Activated T-cell treated with anti-CD3 and anti-CD28 coated beads, Interleukin-2, amount 50 U/mL, for 48 hours (primary cell): ENCODE measurements around the gene SAMD4B.
A peak's percentile ranks its signal among the peaks of the same experiment; 100 is the strongest.
"Not testable (repeated sequence)": the region's sequence is repeated elsewhere in the genome, so short reads cannot be mapped to it uniquely, and the experiment has no call there.

Experiments used
- DNase-seq, 2 experiments: peaks; one replicate each; pipeline ENCODE4 v3.0.0-alpha.2; 2020

Gene SAMD4B

DNA sequence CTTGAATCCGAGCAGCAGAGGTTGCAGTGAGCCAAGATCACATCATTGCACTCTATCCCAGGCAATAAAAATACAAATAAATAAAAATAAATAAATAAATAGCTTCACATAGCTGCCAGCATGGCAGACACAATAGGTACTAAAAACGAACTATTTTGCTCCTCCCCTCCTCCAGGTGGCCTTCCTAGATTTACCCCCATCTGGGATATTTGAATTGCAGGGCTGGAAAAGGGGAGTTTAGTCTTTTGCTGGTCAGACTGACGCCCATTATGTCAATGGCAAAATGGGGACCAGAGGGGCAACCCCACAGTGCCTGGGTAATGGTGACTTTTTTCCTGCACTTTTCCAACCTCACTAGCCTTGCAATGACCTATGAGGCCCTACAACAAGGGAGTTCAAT lies 5.7 kb upstream of the SAMD4B start:
- DNase-seq = no peak

DNA sequence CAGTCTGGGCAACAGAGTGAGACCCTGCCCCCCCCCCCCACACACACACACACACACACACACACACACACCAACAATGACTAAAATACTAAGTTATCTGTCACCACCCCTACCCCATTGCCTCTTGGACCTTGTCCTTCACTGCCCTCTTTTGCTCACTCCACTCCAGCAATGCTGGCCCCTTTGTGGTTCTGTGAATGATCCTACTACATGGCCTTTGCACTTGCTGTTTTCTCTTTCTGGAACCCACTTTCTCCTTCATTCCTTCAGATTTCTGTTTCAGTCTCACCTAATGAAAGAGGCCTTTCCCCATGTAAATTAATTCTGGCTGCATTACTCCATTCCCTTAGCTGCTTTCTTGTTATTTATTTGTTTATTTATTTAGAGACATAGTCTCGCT lies 2.5 kb upstream of the SAMD4B start:
- no peak for DNase-seq

DNA sequence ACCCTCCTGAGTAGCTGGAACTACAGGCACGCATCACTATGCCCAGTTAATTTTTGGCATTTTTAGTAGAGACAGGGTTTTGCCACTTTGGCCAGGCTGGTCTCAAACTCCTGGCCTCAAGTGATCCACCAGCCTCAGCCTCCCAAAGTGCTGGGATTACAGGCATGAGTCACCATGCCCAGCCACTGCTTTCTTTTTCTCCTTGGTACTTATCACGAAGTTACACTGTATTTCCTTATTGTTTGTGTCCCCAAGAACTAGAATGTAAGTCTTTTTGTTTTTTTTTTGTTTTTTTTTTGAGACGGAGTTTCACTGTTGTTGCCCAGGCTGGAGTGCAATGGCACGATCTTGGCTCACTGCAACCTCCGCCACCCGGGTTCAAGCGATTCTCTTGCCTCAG lies 2.1 kb upstream of the SAMD4B start:
- DNase-seq = not testable (repeated sequence)

DNA sequence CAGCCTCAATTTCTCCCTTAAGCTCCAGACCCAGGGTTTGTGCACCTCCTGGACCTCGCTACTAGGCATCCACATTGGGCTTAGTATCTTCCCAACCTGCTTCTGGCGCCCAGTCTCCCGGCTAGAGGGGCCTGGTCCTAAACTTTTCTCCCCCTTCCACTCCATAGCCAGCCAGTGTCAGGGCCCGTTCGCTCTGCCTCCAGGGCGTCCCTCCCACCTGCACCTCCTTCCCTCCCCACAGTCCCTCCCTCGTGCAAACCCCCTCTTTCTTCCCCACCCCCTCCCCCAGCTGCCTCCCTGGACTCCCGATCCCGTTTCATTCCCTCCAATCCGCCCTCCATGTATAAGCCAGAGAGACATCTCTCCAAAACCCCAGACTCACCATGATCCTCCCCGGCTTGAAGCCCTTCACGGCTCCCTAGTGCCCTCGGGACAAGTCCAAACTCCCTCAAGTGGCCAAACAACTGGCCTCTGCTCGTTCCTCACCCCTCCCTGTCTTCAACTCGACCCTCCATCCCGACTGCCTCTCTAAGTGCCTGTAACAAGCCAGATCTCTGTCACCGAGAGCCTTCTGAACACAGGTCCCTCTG lies 997 bp upstream of the SAMD4B start:
- no peak for DNase-seq

DNA sequence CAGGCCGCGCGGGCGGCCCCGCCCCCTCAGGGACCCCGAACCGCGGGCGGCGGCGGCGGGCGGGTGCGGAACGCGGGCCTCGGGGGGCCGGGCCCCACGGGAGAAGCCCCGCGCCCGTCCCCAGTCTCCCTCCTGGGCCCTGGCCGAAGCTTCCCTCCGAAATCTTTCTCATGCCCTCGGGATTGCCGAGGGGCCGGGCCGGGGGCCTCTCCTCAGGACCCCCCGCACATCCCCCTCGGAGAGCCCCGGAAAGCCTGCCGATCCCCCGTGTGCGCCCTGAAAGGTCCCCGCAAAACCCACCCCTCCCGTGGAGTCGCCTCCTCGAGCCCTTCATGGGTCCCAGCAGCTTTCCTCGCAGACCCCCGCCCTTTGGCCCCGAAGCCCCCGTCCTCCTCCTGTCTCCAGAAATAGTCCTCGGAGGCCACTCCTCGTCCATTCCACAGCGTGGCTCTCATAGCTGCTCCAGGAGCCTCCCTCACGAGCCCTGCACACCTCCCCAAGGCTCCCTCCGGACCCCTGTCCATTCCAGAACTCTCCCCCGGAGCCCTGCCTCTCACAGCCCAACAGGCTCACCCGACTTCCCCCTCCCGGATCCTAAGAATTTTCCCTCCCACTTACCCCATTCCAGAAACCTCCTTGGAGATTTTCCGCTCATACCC lies 555 bp downstream of the SAMD4B start:
- peak in 1 of 2 experiments; percentile 35 for DNase-seq

DNA sequence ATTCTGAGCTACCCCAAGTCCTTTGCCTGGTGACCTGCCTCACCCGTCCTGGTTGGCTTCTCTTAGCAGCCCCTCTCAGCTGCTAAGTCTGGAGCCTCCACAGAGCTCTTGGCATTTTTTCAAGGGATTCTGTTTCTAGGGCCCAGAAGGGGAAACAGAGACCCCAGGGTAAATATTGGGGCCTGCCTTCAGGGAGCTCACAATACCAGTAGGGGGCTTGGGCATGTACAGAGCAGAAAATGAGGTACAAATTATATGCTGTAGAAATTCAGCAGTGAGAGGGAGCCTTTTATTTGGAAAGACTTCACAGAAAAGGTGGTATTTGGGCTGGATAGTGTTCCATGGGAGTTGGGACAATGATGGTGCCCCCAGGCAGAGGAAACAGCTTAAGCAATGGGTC lies 3.7 kb downstream of the SAMD4B start:
- DNase-seq = no peak

DNA sequence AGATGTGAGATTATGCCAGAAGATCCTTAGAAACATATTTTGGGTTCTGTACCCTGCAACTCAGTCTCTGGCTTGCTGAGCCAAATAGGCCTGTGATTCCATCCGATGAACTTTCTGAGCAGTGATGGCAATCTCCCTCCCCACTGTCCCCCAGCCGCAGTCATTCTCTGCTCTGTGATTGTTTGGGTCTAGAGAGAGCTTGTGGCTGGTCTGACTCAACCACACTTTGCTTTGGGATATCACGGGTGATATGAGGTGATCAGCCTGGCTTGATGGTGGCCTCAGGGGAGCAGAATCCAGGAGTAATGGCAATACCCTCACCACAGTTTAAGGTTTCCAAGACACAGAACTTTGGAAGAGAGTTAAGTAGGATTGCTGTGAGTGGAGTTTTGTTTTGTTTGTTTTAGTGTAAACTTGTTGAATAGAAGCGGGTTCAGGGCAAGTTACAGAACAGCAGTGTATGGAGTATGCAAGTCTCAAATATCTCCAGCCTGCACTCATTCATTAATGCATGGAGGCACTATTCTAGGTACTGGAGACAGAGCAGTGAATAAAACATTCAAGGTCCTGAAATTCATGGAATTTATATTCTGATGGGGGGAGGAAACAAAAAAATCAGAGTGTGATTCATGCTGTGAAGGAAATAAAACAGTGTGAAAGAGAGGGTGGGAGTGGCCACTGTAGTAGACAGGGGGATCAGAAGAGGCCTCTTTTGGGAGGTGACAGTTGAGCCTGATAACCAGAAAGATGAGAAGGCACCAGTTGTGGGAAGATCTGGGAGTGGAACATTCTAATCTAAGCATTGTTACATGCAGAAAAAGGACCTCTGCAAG lies 5.3 kb downstream of the SAMD4B start:
- no peak for DNase-seq

DNA sequence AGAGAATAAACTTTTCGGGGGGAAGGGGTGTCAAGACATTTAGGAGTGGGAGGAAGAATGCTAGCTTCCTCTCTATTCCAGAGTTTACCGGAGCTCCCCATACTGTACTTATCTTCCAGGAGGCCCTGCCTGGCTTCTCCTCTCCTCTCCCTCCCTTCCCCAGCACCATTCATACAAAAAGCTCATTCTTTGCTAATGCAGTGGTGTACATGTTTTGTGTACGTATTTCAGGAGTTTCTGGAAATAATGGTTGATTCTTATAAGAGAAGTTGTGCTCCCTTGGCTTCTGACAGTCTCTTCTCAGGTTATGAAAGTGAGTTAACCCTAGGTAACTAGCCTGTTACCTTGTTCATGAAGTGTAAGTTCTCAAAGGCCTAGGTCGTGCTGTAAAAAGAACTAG lies 7.1 kb downstream of the SAMD4B start:
- DNase-seq = no peak

DNA sequence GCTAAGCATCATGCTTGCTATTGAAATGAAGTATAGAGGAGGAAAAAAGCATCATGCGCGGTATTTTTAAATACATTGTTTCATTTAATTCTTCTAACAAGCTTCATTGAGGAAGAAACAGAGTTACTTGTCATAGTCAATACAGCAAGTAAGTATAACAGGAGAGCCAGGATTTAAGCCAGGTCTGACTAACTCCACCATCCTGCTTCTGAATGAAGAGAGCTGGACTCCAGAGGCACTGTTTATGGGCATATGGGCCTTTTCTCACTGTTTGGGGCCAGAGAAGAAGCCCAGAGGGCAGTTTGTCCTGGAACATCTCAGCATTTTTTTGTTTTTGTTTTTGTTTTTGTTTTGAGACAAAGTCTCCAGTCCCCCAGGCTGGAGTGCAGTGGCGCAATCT lies 7.9 kb downstream of the SAMD4B start:
- no peak for DNase-seq

DNA sequence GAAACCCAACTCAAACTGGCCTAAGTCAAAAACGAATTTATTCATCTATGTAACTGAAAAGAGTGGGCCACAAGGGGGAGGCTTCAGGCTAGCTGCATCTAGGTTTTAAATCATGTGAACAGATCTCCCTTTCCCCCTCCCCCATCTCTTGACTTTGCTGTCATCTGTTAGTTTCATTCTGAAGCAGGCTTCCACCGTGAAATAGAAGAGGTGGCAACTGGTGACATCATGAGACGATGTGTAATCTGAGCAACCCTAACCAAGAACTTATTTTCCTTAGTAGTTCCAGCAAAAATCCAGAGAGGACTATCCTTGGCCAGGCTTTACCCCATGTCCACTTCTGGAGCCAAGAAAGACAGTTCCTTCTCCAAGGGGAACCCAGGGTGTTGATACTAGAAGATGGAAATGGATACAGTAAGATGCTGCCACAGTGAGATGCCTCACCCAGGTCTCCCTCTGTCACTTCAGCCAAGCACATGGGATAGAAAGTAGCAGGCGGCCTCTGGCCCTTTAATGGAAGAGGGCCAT lies 9.4 kb downstream of the SAMD4B start:
- peak; percentile 58 to 59 for DNase-seq

DNA sequence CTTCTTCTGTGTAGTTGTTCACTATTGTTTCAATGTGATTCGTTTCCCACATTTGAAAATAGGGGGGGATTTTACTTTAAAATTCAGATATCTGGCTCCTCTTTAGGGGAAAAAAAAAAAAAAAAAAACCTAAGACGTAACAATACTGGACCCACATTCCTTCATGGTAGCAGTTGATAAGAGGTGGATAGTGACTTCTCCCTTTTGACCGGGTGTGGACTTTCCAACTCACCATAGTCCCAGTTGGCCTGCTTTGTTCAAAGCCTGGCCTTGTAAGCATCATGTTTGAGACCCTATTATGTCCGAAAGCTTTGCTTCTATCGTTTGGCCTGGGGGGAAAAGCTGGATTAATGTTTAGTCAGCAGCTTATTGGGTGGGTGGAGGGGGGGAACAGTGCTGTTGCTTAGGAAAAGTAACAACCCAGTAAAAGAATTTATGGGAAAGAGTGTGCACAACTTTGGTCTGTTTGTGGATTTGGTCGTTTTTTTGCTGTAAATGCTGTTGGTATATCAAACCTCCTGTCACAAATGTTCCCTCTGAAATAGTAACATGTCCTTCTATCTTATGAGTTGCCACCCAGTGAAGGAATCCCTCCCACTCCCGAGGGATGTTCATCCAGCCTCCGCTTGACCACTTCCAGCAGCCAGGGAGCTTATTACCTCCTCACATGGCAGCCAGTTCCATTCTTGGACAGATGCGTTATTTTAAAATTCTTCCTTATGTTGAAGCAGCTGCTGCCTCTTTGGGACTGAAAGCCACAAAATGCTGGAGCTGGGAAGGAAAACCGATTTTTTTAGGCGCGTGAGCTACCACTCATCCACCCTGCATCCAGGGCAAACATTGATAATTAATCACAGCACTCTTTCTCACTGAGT lies 10.4 kb downstream of the SAMD4B start:
- no peak for DNase-seq

DNA sequence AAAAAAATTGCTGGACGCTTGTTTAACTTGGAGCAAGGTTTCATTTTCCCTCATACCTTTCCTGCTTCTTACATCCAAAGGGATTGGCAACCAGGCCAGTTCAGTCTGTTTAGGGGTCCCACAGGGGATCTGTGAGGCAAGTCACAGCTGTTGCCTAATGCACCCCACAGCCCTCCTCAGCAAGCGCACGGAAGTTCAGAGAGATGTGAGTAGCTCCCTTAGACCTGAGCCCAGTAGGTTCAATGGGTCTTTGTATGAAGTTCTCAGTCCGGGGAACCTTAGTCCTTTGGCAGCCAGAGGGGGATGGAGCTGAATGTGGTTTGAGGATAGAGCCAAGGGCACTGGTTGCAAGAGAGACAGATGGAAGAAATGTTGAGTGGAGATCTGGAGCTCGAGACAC lies 13.0 kb downstream of the SAMD4B start:
- no peak for DNase-seq

DNA sequence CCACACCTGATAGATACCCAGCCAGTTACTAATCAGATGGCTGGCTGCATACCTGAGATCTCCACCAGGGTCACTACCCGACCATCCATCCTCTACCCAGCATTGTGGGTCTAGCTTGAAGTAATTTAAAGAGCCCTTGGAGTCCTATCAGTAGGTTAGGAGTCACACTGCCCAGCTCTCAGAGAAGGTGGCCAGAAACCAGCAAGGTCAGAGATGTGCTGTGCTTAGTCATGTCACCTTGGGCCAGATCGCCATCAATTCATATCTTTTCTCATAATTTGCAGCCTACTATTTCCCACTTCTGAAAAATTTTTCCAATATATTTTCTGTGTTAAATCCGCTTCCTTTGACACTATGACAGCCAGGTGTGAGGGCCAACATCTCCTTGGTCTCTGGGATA lies 13.9 kb downstream of the SAMD4B start:
- DNase-seq = no peak

DNA sequence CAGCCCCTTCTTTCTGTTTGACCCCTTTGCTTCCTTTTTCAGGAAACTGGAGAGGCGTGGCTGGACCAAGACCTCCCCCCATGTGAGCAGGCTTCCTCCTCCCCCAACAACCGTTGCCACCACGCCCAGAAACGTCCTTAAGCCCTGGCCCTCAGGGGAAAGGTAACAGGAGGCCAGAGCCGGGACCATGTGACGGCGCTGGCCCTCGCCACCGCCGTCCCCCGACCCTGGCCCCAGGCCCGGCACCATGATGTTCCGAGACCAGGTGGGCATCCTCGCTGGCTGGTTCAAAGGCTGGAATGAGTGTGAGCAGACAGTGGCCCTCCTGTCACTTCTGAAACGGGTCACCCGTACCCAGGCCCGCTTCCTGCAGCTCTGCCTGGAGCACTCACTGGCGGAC lies 14.4 kb downstream of the SAMD4B start:
- DNase-seq = no peak

DNA sequence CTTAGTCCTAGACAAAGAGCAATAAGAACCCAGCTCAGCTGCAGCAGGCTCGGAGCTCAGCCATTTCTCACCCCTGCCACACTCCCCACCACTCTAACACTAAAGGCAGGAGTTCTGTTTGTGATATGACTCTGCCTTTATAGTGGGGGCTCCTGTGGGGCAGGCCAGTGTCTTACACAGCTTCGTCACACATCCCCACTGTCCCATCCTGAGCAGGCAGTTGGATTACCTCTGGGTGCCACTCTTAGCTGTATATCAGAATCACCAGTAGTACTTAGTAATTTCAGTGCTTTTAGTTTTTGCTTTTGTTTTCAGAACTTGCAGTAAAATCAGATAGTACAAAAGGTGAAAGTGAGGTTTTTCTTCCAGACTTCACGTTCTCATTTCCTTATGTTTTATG lies 16.8 kb downstream of the SAMD4B start:
- no peak for DNase-seq

DNA sequence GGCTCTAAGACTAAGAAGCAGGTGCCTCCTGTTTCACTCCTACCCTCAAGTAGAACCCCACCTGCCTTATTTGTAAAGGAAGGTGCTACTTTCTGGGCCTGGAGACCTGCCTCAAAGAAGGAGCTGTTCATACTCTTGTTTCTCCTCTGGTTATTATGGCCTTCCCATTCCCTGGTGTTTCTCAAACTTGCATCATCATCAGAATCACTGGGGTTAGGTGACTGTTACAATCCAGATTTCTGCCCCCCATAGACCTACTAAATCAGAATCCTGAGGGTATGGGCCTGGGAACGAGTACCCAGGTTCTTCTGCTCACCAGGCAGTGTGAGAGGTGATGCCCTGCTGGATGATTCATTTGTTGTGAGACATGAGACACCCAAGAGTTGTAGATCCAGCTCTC lies 18.4 kb downstream of the SAMD4B start:
- DNase-seq = no peak

DNA sequence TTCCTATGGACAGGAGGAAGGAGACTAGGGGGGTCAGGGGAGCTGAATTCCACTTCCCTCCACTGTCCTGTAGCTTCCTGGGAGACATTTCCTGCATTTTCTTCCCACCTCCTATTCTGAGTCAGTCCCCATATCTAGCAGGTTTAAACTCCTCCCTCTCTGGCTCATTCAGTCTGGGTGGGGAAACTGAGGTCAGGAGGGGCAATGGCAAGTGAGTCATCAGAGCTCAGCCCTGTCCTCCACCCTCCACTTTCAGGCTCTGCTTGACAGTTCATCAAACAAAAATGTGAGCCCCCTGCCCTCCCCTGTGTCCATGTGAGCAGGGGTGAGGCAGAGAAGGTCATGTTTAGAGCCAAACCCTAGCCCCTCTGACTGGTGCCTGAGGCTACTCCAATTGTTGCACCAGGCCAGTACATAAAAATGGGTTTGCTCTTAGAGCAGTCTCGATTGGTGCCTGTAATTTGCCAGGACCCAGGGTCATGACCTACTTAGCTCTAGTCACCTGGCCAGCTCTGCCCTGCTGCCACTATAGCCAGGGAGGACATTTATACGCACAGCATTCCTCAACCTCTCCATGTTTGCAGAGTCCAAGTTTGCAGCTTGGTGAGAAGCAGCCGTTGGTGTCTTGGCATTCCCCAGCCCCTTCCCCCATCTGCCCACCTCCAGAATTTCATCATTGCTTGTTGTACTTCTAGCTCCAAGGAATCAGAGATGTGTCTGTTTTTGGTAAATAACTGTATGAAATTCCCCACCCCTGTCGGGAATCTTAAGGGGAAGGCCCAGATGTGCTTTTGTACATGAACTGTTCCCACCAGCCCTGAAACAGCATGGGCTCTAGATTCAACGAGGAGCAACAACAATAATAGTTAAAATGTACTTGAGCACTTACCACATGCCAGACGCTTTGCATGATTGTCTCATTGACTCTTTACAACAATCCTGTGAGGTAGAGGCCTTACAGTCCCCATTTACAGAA lies 20.7 kb downstream of the SAMD4B start:
- DNase-seq = no peak

DNA sequence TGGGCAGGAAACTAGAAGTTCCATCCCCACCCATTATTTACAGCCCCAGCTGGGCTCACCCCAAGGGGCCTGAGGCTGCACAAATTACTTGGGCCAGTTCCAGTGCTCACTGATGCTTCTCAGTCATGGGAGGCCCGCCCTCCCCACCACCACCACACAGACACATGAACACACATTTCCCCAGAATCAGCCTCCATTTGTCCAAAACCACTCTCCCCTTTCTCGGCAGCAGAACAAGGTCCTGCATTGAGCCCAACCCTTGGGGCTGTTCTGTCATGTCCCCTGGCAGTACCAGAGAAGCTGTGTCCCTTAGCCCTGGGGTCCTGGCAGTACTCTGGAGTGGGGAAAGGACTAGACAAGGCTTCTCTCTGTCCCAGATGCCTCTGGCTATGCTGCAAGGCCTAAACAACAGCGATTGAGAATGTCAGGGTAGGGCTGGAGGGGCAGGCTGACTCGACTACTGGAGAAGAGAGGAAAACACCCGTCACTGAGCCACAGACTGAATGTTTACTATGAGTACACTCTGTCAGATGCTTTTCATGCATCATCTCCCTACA lies 21.8 kb downstream of the SAMD4B start:
- DNase-seq = no peak

DNA sequence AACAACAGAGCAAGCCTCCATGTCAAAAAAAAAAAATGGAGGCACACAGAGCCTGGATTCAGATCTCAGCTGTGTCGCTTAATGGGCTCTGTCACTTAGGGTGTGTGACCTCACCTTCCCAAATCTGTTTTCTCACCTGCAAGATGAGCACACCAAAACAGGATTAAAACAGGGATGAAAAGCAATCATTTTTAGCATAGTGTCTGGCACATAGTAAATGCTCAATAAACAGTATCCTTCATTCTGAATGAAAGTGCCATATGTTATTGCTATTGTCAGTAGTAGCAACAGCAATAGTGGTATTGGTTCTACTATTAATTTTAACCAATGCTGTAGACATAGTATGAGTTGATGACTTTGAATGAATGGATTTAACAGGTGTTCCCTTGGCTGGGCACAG lies 23.3 kb downstream of the SAMD4B start:
- DNase-seq = no peak

DNA sequence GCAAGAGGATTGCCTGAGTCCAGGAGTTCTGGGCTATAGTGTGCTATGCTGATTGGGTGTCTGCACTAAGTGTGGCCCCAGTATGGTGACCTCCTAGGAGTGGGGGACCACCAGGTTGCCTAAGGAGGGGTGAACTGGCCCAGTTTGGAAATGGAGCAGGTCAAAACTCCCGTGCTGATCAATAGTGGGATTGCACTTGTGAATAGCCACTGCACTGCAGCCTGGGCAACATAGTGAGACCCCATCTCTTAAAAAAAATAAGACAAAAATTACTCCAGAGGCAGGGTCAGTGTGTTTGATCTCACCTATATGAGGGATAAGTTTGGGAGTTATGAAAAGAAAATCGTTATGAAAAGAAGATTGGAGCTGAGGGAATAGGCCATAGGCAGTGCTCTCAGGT lies 27.0 kb downstream of the SAMD4B start:
- DNase-seq = no peak

DNA sequence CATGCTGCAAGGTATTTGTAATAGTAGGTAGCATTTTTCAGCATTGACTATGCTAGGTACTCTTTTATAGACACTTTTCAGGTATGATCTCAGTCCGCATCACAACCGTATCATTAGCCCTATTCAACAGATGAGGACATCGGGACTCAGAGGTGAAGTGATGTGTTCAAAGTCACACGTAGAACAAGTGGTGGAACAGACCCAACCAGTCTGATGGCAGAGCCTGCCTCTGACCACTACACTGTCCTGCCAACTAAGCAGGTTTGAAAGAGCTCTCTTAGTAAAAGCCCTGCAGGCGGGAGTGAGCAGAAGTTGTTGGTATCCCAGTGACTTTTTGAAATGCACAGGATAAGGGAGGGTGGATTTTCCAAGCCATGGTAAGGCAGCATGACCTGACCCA lies 28.5 kb downstream of the SAMD4B start:
- DNase-seq = no peak
